HCT116 (cell line): Measurements from ENCODE around the gene HOXD3. TPM values are rescaled to one million over a fixed set of nuclear protein-coding genes. Genes with fewer than 3 reads are reported as not detected.

Experiments used
- ATAC-seq: fragments of 200-7000 bp; cut with Tn5 transposase; 2 replicates; pipeline ENCODE4 v1.9.1; 2020; ENCODE audit warnings: mild to moderate bottlenecking, moderate library complexity
- BruUV-seq: library from RNA; stranded (reverse); fragments of 400-500 nt; replicated peaks from 2 replicates; lab custom pipeline; 2021; lab: Mats Ljungman, UMichigan
- CTCF ChIA-PET: fragments of 300-600 bp; sonication (Branson Sonifier 250); formaldehyde crosslinking; loops from one replicate; lab custom pipeline; 2021; ENCODE audit warnings: antibody characterized with exemption; lab: Charles Lee
- POLR2A ChIA-PET: fragments of 300-600, 350-600 bp; sonication (Branson Sonifier 250); formaldehyde crosslinking; loops from one replicate; lab custom pipeline; 2021; ENCODE audit warnings: antibody characterized with exemption; lab: Charles Lee
- RAD21 ChIA-PET, 2 experiments: fragments of 300-600 bp; sonication (Branson Sonifier 250); formaldehyde crosslinking; loops; one replicate each; lab custom pipeline; 2023; ENCODE audit warnings: low total read pairs in 2 of 2; ENCODE audit not compliant: uncharacterized antibody in 2 of 2, unreplicated experiment in 2 of 2, low non-redundant PET in 1 of 2; lab: Charles Lee
- DNase-seq: peaks from one replicate; pipeline ENCODE4 v3.0.0-alpha.2; 2010; ENCODE audit warnings: low read depth, low spot score
- H2AFZ ChIP-seq: fragments of 200-600 bp; shearing (Covaris generic), sonication (generic); 2 replicates; pipeline ENCODE4 v1.6.1; 2017; ENCODE audit warnings: low read depth, mixed run types, mixed read lengths, antibody characterized with exemption, low read length; ENCODE audit not compliant: poor library complexity, severe bottlenecking
- H3K27ac ChIP-seq: 2 replicates; pipeline ENCODE4 v1.5.1; 2012; ENCODE audit warnings: low read depth, low read length
- H3K27me3 ChIP-seq: fragments of 200-600 bp; sonication (generic); 2 replicates; pipeline ENCODE4 v1.6.1; 2016; ENCODE audit warnings: mixed run types, low read length, mixed read lengths; ENCODE audit not compliant: insufficient read depth
- H3K36me3 ChIP-seq, 2 experiments: fragments of 200-500 bp in 1 of 2; fragments of 200-600 bp in 1 of 2; sonication (Bioruptor generic) in 1 of 2; sonication (generic) in 1 of 2; 2 replicates each; pipeline versions ENCODE4 v1.5.1 to v1.6.1; 2014 to 2016; ENCODE audit warnings: low read length in 2 of 2, inconsistent platforms in 1 of 2, mixed read lengths in 1 of 2, mixed run types in 1 of 2; ENCODE audit not compliant: insufficient read depth in 2 of 2, control insufficient read depth in 1 of 2
- H3K4me1 ChIP-seq, 2 experiments: fragments of 200-600 bp in 1 of 2; sonication (generic) in 1 of 2; 2 replicates each; pipeline versions ENCODE4 v1.5.1 to v1.6.1; 2012 to 2017; ENCODE audit warnings: low read length in 2 of 2, inconsistent platforms in 1 of 2, mild to moderate bottlenecking in 1 of 2, mixed read lengths in 1 of 2, mixed run types in 1 of 2, moderate library complexity in 1 of 2; ENCODE audit not compliant: insufficient read depth in 2 of 2, control insufficient read depth in 1 of 2
- H3K4me2 ChIP-seq: fragments of 200-600 bp; sonication (generic); 2 replicates; pipeline ENCODE4 v1.6.1; 2017; ENCODE audit warnings: mixed run types, low read length, mixed read lengths
- H3K4me3 ChIP-seq, 2 experiments: fragments of 200-600 bp in 1 of 2; sonication (generic) in 1 of 2; replicated peaks in 1 of 2; 2 replicates each; pipeline ENCODE4 v1.5.1; 2011 to 2016; ENCODE audit warnings: low read length in 2 of 2, control low read depth in 1 of 2, low read depth in 1 of 2, mild to moderate bottlenecking in 1 of 2, mixed read lengths in 1 of 2, mixed run types in 1 of 2
- H3K79me2 ChIP-seq: fragments of 200-600 bp; sonication (generic); 2 replicates; pipeline ENCODE4 v1.6.1; 2017; ENCODE audit warnings: mild to moderate bottlenecking, mixed run types, low read length, moderate library complexity, mixed read lengths; ENCODE audit not compliant: insufficient read depth
- H3K9ac ChIP-seq: fragments of 200-600 bp; sonication (generic); 2 replicates; pipeline ENCODE4 v1.6.1; 2016; ENCODE audit warnings: low read length, mixed read lengths
- H3K9me2 ChIP-seq: fragments of 200-600 bp; sonication (generic), shearing (Covaris generic); 2 replicates; pipeline ENCODE4 v1.6.1; 2017; ENCODE audit warnings: mixed run types, mild to moderate bottlenecking, moderate library complexity; ENCODE audit not compliant: insufficient read depth
- H3K9me3 ChIP-seq, 2 experiments: fragments of 200-500 bp in 1 of 2; fragments of 200-600 bp in 1 of 2; sonication (Bioruptor generic) in 1 of 2; sonication (generic) in 1 of 2; 2 replicates each; pipeline ENCODE4 v1.6.1; 2014 to 2017; ENCODE audit warnings: low read length in 2 of 2, mixed read lengths in 2 of 2, inconsistent platforms in 1 of 2, low read depth in 1 of 2, mild to moderate bottlenecking in 1 of 2, mixed run types in 1 of 2, moderate library complexity in 1 of 2; ENCODE audit not compliant: control insufficient read depth in 1 of 2, insufficient read depth in 1 of 2
- H4K20me1 ChIP-seq: fragments of 200-600 bp; sonication (generic), shearing (Covaris generic); 2 replicates; pipeline ENCODE4 v1.6.1; 2017; ENCODE audit warnings: mixed run types, mild to moderate bottlenecking, moderate library complexity; ENCODE audit not compliant: insufficient read depth
- ATF3 ChIP-seq: IDR thresholded peaks from 2 replicates; pipeline ENCODE4 v1.6.1; 2012
- CBX3 ChIP-seq: IDR thresholded peaks from 2 replicates; pipeline ENCODE4 v1.6.1; 2012; ENCODE audit warnings: low read depth
- CEBPB ChIP-seq: IDR thresholded peaks from 2 replicates; pipeline ENCODE4 v1.6.1; 2012; ENCODE audit warnings: low read depth
- CTCF ChIP-seq, 3 experiments: fragments of 200-600 bp in 1 of 3; sonication (generic) in 1 of 3; IDR thresholded peaks in 2 of 3; conservative IDR thresholded peaks in 1 of 3; 2 replicates each; pipeline ENCODE4 v1.5.1; 2012 to 2017; ENCODE audit warnings: low read depth in 2 of 3, low read length in 2 of 3, antibody characterized with exemption in 1 of 3, borderline replicate concordance in 1 of 3, control low read depth in 1 of 3, mild to moderate bottlenecking in 1 of 3, mixed read lengths in 1 of 3, mixed run types in 1 of 3, moderate library complexity in 1 of 3; ENCODE audit not compliant: insufficient read depth in 1 of 3
- EGR1 ChIP-seq: IDR thresholded peaks from 2 replicates; pipeline ENCODE4 v1.6.1; 2012; ENCODE audit warnings: low read depth
- ELF1 ChIP-seq: IDR thresholded peaks from 2 replicates; pipeline ENCODE4 v1.6.1; 2012; ENCODE audit warnings: low read depth, borderline replicate concordance
- EZH2 ChIP-seq: fragments of 200-600 bp; sonication (generic); IDR thresholded peaks from 2 replicates; pipeline ENCODE4 v1.6.1; 2017; ENCODE audit warnings: antibody characterized with exemption, mixed run types
- EZH2phosphoT487 ChIP-seq: fragments of 200-600 bp; IDR thresholded peaks from 2 replicates; pipeline ENCODE4 v1.6.1; 2018; ENCODE audit warnings: antibody characterized with exemption, borderline replicate concordance
- FOSL1 ChIP-seq: IDR thresholded peaks from 2 replicates; pipeline ENCODE4 v1.6.1; 2012; ENCODE audit warnings: low read depth
- JUND ChIP-seq: IDR thresholded peaks from 2 replicates; pipeline ENCODE4 v1.6.1; 2012
- POLR2A ChIP-seq: IDR thresholded peaks from 2 replicates; pipeline ENCODE4 v1.7.0; 2011; ENCODE audit warnings: borderline replicate concordance; ENCODE audit not compliant: insufficient read depth, insufficient read length; ENCODE audit errors: extremely low read depth
- POLR2AphosphoS5 ChIP-seq: IDR thresholded peaks from 2 replicates; pipeline ENCODE4 v1.6.1; 2011; ENCODE audit warnings: mild to moderate bottlenecking, low read depth, low read length, moderate library complexity
- RAD21 ChIP-seq: IDR thresholded peaks from 2 replicates; pipeline ENCODE4 v1.6.1; 2012; ENCODE audit warnings: low read depth, mild to moderate bottlenecking
- SIN3A ChIP-seq: IDR thresholded peaks from 2 replicates; pipeline ENCODE4 v1.6.1; 2012; ENCODE audit warnings: low read depth
- TCF7L2 ChIP-seq: IDR thresholded peaks from 2 replicates; pipeline ENCODE4 v1.7.0; 2011; ENCODE audit warnings: borderline replicate concordance, inconsistent platforms; ENCODE audit not compliant: insufficient read depth, insufficient read length; ENCODE audit errors: extremely low read depth
- YY1 ChIP-seq: IDR thresholded peaks from 2 replicates; pipeline ENCODE4 v1.6.1; 2011; ENCODE audit warnings: low read length, low read depth, moderate library complexity, mild to moderate bottlenecking; ENCODE audit not compliant: insufficient replicate concordance; ENCODE audit errors: extremely low read depth
- intact Hi-C: fragments of 100-400 bp; cut with micrococcal nuclease; formaldehyde crosslinking; loops from 2 replicates; pipeline ENCODE4 v1.10.0; 2022
- total RNA-seq: library from RNA; stranded (reverse); gene quantifications from one replicate; pipeline ENCODE4 v1.2.1, GENCODE V29; 2021; ENCODE audit not compliant: unreplicated experiment
- TF ChIP-seq, protein P1 (sequence below): IDR thresholded peaks from 2 replicates; pipeline ENCODE4 v1.6.1; 2011; ENCODE audit warnings: mild to moderate bottlenecking, low read length, moderate library complexity; ENCODE audit not compliant: insufficient replicate concordance; ENCODE audit errors: extremely low read depth
- TF ChIP-seq, protein P2 (sequence below): IDR thresholded peaks from 2 replicates; pipeline ENCODE4 v1.6.1; 2012; ENCODE audit warnings: low read depth
- TF ChIP-seq, protein P3 (sequence below): IDR thresholded peaks from 2 replicates; pipeline ENCODE4 v1.6.1; 2012

HOXD3 gene
- total RNA-seq, 1 experiment from 2014 or later, result 1.4 TPM

DNA sequence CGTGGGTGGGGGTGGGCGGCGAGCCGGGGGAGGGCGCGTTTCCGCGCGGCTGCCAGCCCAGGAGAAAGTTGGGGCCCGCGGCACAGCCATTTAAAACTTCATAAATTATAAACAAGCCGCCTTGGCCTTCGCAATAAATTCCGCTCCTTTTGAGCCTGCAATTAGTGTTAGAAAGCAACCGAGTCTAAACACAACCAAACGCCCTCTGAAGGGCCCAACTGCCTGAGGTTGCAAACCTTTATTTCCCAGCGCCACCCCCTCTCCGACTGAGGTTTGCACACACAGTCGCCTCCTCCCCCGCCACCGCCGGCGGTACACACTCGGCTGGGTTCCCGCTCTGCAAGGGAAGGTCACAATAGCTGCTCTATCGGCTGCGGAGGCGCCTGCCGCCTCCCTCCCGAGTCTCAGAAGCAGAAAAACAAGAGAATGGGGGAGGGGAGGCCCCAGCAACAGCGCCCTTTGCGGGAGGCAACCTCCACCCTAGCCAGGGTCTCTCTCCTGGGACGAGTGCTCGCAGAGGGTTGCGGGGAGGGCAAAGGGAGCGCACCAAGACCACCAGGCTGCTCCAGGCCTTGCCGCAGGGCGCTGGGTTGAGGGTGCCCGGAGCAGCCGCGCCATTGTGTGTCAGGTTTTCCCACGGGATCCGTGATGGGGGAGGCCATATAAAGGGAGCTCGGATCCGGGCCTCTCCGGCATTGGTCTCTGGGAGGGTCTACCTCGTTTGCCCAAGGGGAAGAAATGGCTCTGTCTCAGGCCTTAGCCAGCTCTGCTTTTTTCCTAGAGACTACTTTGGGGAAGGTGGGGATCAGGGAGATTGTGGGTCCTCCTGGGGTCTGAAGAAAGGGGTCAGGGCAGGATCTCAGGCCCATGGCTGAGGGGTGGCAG, 18.0 kb downstream of the HOXD3 start:
- no peak overlapping the region for H2AFZ ChIP-seq
- no peaks in the 10 kb centered on the region for H3K4me1 ChIP-seq
- no peak for DNase-seq
- H3K36me3 ChIP-seq, result no peaks in the 10 kb centered on the region
- no peak for TF ChIP-seq RAD21
- TF ChIP-seq YY1, result no peak
- TF ChIP-seq FOSL1, result no peak
- TF ChIP-seq POLR2A, result no peak
- TF ChIP-seq POLR2AphosphoS5, result no peak
- TF ChIP-seq ELF1, result no peak
- TF ChIP-seq, protein P1, sequence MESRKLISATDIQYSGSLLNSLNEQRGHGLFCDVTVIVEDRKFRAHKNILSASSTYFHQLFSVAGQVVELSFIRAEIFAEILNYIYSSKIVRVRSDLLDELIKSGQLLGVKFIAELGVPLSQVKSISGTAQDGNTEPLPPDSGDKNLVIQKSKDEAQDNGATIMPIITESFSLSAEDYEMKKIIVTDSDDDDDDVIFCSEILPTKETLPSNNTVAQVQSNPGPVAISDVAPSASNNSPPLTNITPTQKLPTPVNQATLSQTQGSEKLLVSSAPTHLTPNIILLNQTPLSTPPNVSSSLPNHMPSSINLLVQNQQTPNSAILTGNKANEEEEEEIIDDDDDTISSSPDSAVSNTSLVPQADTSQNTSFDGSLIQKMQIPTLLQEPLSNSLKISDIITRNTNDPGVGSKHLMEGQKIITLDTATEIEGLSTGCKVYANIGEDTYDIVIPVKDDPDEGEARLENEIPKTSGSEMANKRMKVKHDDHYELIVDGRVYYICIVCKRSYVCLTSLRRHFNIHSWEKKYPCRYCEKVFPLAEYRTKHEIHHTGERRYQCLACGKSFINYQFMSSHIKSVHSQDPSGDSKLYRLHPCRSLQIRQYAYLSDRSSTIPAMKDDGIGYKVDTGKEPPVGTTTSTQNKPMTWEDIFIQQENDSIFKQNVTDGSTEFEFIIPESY, result no peak
- no peak for TF ChIP-seq SIN3A
- TF ChIP-seq ATF3, result no peak
- no peak for TF ChIP-seq CEBPB
- TF ChIP-seq, protein P2, sequence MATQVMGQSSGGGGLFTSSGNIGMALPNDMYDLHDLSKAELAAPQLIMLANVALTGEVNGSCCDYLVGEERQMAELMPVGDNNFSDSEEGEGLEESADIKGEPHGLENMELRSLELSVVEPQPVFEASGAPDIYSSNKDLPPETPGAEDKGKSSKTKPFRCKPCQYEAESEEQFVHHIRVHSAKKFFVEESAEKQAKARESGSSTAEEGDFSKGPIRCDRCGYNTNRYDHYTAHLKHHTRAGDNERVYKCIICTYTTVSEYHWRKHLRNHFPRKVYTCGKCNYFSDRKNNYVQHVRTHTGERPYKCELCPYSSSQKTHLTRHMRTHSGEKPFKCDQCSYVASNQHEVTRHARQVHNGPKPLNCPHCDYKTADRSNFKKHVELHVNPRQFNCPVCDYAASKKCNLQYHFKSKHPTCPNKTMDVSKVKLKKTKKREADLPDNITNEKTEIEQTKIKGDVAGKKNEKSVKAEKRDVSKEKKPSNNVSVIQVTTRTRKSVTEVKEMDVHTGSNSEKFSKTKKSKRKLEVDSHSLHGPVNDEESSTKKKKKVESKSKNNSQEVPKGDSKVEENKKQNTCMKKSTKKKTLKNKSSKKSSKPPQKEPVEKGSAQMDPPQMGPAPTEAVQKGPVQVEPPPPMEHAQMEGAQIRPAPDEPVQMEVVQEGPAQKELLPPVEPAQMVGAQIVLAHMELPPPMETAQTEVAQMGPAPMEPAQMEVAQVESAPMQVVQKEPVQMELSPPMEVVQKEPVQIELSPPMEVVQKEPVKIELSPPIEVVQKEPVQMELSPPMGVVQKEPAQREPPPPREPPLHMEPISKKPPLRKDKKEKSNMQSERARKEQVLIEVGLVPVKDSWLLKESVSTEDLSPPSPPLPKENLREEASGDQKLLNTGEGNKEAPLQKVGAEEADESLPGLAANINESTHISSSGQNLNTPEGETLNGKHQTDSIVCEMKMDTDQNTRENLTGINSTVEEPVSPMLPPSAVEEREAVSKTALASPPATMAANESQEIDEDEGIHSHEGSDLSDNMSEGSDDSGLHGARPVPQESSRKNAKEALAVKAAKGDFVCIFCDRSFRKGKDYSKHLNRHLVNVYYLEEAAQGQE, result no peak
- no peak for TF ChIP-seq EZH2
- TF ChIP-seq JUND, result no peak
- no peak for TF ChIP-seq EGR1
- TF ChIP-seq, protein P3, sequence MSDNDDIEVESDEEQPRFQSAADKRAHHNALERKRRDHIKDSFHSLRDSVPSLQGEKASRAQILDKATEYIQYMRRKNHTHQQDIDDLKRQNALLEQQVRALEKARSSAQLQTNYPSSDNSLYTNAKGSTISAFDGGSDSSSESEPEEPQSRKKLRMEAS, result no peak
- TF ChIP-seq CBX3, result no peak
- no peak for TF ChIP-seq EZH2phosphoT487
- TF ChIP-seq CTCF (IDR thresholded peaks at IDR 0.05 in 2 of 3, conservative IDR thresholded peaks at IDR 0.05 in 1 of 3; ENCODE audit: borderline replicate concordance in 1 of 3, insufficient read depth in 1 of 3, low read depth in 2 of 3, low read length in 2 of 3), result no peak
- no peak for TF ChIP-seq TCF7L2
- BruUV-seq, result no TSS peak
- intact Hi-C loops, result no loop called here
- no peak for ATAC-seq
- no peaks in the 10 kb centered on the region for H4K20me1 ChIP-seq
- ChIA-PET CTCF (interaction anchor here (1.0 kb wide), 1 partner anchor 578 kb away, joined by 3 read pairs; no protein-coding TSS in a partner anchor), POLR2A (no interaction called here), RAD21 (no interaction called here)
- H3K27me3 ChIP-seq, result no peaks in the 10 kb centered on the region
- H3K4me3 ChIP-seq, result no peak overlapping the region
- no peak overlapping the region for H3K9ac ChIP-seq
- H3K4me2 ChIP-seq, result no peak overlapping the region
- no peaks in the 10 kb centered on the region for H3K9me3 ChIP-seq
- H3K27ac ChIP-seq, result no peak overlapping the region
- H3K9me2 ChIP-seq, result no peaks in the 10 kb centered on the region
- no peaks in the 10 kb centered on the region for H3K79me2 ChIP-seq
